ENCODE measurements around the gene ALDOC. TPM values are rescaled to one million over a fixed set of nuclear protein-coding genes. Genes with fewer than 3 reads are reported as not detected.

Gene ALDOC
- total and polyA plus RNA-seq, 2 experiments from 2014 or later: 33.5 to 157 TPM

DNA sequence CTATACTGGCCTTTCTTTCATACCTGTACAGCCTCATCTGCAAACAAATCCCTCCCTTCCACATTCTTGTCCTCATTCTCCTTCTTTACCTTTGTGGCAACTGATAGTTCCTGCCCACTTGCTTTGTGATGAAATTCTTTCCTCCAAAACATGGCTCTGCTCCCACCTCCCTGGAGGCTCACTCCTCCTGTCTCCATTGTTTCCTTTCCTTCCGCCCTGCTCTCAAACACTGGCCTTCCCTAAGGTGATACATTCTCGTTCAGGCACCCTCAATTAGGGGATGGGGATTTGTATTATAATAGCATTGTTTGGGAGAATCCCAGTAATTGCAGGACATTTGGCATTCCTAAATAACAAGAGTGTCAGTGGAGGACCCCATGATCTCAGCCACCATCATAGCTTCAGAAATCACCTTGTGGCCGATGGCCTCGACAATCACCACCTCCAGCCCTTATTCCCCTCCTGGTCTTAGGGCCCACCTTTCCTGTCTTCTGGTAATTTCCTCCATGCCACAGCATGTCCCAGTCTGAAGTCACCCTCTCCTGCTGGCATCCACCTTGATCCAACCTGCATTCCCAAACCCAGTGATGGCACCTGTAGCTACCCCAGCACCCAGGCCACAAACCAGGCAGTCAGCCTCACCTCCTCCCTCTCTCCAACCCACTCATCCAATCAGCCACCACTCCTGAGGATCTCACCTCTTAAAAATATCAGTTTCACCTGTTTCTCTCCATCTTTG lies 32.1 kb downstream of the ALDOC start:
- H3K9me3 Mint-ChIP-seq: no peaks in the 10 kb centered on the region
- peaks cover 20% of the 10 kb centered on the region for H3K4me1 Mint-ChIP-seq
- H3K4me2 ChIP-seq: 0 out of 2 replicates have a peak overlapping the region, but pooled peaks have one; percentile 15
- H3K4me3 ChIP-seq: no peak overlapping the region
- H3K9me2 ChIP-seq (ENCODE audit: insufficient read depth): no peaks in the 10 kb centered on the region
- no peaks in the 10 kb centered on the region for H3K27me3 ChIP-seq (ENCODE audit: insufficient read depth)
- no peak overlapping the region; the same call in 2 of the 3 replicates for H3K4me3 Mint-ChIP-seq
- no peaks in the 10 kb centered on the region for H4K20me1 ChIP-seq (replicated peaks; ENCODE audit: insufficient read depth)
- no peak overlapping the region for H3K27ac Mint-ChIP-seq
- H3K27me3 Mint-ChIP-seq (ENCODE audit: insufficient read depth, low read depth, poor library complexity): peaks cover 11% of the 10 kb centered on the region
- DNase-seq (ENCODE audit: low spot score) (peak; percentile 46), ATAC-seq (0 out of 3 replicates have a peak, but pooled peaks have one; percentile 7)
- no peaks in the 10 kb centered on the region for H3K79me2 ChIP-seq (replicated peaks; ENCODE audit: insufficient read depth)
- no peaks in the 10 kb centered on the region for H3K36me3 ChIP-seq (ENCODE audit: insufficient read depth)
- H3K36me3 Mint-ChIP-seq (ENCODE audit: low read depth): no peaks in the 10 kb centered on the region; the same call in 2 of the 3 replicates
- peaks cover 9% of the 10 kb centered on the region for H3K4me1 ChIP-seq (ENCODE audit: insufficient read depth)
- H3K27ac ChIP-seq (ENCODE audit: low read depth): 0 out of 2 replicates have a peak overlapping the region, but pooled peaks have one; percentile 0
- no peaks in the 10 kb centered on the region for H3F3A ChIP-seq (replicated peaks; ENCODE audit: low read depth)
- TF ChIP-seq CREB1 (CRISPR knock-in tag; IDR thresholded peaks at IDR 0.05; ENCODE audit: low read depth) (no peak), EZH2 (IDR thresholded peaks at IDR 0.05; ENCODE audit: low read depth, unreplicated experiment) (no peak), EZH2phosphoT487 (IDR thresholded peaks at IDR 0.05; ENCODE audit: unreplicated experiment) (no peak), ZNF114 (CRISPR knock-in tag; IDR thresholded peaks at IDR 0.05) (no peak), NANOG (IDR thresholded peaks at IDR 0.05; ENCODE audit: borderline replicate concordance) (no peak), ZNF331 (CRISPR knock-in tag; IDR thresholded peaks at IDR 0.05; ENCODE audit: low read depth) (no peak), STAT1 (IDR thresholded peaks at IDR 0.05; ENCODE audit: unreplicated experiment) (no peak), POLR2AphosphoS5 (IDR thresholded peaks at IDR 0.05; ENCODE audit: low read depth) (no peak), JUNB (IDR thresholded peaks at IDR 0.05; ENCODE audit: unreplicated experiment) (no peak)
- TF ChIP-seq, protein P1, sequence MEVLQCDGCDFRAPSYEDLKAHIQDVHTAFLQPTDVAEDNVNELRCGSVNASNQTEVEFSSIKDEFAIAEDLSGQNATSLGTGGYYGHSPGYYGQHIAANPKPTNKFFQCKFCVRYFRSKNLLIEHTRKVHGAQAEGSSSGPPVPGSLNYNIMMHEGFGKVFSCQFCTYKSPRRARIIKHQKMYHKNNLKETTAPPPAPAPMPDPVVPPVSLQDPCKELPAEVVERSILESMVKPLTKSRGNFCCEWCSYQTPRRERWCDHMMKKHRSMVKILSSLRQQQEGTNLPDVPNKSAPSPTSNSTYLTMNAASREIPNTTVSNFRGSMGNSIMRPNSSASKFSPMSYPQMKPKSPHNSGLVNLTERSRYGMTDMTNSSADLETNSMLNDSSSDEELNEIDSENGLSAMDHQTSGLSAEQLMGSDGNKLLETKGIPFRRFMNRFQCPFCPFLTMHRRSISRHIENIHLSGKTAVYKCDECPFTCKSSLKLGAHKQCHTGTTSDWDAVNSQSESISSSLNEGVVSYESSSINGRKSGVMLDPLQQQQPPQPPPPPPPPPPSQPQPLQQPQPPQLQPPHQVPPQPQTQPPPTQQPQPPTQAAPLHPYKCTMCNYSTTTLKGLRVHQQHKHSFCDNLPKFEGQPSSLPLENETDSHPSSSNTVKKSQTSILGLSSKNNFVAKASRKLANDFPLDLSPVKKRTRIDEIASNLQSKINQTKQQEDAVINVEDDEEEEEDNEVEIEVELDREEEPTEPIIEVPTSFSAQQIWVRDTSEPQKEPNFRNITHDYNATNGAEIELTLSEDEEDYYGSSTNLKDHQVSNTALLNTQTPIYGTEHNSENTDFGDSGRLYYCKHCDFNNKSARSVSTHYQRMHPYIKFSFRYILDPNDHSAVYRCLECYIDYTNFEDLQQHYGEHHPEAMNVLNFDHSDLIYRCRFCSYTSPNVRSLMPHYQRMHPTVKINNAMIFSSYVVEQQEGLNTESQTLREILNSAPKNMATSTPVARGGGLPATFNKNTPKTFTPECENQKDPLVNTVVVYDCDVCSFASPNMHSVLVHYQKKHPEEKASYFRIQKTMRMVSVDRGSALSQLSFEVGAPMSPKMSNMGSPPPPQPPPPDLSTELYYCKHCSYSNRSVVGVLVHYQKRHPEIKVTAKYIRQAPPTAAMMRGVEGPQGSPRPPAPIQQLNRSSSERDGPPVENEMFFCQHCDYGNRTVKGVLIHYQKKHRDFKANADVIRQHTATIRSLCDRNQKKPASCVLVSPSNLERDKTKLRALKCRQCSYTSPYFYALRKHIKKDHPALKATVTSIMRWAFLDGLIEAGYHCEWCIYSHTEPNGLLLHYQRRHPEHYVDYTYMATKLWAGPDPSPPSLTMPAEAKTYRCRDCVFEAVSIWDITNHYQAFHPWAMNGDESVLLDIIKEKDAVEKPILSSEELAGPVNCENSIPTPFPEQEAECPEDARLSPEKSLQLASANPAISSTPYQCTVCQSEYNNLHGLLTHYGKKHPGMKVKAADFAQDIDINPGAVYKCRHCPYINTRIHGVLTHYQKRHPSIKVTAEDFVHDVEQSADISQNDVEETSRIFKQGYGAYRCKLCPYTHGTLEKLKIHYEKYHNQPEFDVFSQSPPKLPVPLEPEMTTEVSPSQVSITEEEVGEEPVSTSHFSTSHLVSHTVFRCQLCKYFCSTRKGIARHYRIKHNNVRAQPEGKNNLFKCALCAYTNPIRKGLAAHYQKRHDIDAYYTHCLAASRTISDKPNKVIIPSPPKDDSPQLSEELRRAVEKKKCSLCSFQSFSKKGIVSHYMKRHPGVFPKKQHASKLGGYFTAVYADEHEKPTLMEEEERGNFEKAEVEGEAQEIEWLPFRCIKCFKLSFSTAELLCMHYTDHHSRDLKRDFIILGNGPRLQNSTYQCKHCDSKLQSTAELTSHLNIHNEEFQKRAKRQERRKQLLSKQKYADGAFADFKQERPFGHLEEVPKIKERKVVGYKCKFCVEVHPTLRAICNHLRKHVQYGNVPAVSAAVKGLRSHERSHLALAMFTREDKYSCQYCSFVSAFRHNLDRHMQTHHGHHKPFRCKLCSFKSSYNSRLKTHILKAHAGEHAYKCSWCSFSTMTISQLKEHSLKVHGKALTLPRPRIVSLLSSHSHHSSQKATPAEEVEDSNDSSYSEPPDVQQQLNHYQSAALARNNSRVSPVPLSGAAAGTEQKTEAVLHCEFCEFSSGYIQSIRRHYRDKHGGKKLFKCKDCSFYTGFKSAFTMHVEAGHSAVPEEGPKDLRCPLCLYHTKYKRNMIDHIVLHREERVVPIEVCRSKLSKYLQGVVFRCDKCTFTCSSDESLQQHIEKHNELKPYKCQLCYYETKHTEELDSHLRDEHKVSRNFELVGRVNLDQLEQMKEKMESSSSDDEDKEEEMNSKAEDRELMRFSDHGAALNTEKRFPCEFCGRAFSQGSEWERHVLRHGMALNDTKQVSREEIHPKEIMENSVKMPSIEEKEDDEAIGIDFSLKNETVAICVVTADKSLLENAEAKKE (CRISPR knock-in tag; IDR thresholded peaks at IDR 0.05): no peak
- TF ChIP-seq, protein P2, sequence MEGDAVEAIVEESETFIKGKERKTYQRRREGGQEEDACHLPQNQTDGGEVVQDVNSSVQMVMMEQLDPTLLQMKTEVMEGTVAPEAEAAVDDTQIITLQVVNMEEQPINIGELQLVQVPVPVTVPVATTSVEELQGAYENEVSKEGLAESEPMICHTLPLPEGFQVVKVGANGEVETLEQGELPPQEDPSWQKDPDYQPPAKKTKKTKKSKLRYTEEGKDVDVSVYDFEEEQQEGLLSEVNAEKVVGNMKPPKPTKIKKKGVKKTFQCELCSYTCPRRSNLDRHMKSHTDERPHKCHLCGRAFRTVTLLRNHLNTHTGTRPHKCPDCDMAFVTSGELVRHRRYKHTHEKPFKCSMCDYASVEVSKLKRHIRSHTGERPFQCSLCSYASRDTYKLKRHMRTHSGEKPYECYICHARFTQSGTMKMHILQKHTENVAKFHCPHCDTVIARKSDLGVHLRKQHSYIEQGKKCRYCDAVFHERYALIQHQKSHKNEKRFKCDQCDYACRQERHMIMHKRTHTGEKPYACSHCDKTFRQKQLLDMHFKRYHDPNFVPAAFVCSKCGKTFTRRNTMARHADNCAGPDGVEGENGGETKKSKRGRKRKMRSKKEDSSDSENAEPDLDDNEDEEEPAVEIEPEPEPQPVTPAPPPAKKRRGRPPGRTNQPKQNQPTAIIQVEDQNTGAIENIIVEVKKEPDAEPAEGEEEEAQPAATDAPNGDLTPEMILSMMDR (conservative IDR thresholded peaks at IDR 0.05; ENCODE audit: low read depth in 2 of 2): no peak
- TF ChIP-seq, protein P3, sequence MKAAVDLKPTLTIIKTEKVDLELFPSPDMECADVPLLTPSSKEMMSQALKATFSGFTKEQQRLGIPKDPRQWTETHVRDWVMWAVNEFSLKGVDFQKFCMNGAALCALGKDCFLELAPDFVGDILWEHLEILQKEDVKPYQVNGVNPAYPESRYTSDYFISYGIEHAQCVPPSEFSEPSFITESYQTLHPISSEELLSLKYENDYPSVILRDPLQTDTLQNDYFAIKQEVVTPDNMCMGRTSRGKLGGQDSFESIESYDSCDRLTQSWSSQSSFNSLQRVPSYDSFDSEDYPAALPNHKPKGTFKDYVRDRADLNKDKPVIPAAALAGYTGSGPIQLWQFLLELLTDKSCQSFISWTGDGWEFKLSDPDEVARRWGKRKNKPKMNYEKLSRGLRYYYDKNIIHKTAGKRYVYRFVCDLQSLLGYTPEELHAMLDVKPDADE (IDR thresholded peaks at IDR 0.05): no peak
- TF ChIP-seq, protein P4, sequence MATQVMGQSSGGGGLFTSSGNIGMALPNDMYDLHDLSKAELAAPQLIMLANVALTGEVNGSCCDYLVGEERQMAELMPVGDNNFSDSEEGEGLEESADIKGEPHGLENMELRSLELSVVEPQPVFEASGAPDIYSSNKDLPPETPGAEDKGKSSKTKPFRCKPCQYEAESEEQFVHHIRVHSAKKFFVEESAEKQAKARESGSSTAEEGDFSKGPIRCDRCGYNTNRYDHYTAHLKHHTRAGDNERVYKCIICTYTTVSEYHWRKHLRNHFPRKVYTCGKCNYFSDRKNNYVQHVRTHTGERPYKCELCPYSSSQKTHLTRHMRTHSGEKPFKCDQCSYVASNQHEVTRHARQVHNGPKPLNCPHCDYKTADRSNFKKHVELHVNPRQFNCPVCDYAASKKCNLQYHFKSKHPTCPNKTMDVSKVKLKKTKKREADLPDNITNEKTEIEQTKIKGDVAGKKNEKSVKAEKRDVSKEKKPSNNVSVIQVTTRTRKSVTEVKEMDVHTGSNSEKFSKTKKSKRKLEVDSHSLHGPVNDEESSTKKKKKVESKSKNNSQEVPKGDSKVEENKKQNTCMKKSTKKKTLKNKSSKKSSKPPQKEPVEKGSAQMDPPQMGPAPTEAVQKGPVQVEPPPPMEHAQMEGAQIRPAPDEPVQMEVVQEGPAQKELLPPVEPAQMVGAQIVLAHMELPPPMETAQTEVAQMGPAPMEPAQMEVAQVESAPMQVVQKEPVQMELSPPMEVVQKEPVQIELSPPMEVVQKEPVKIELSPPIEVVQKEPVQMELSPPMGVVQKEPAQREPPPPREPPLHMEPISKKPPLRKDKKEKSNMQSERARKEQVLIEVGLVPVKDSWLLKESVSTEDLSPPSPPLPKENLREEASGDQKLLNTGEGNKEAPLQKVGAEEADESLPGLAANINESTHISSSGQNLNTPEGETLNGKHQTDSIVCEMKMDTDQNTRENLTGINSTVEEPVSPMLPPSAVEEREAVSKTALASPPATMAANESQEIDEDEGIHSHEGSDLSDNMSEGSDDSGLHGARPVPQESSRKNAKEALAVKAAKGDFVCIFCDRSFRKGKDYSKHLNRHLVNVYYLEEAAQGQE (IDR thresholded peaks at IDR 0.05; ENCODE audit: unreplicated experiment): no peak
- H2AFZ ChIP-seq: 0 out of 2 replicates have a peak overlapping the region, but pooled peaks have one; percentile 72
